SHP77 (cell line): ENCODE data around the gene HOXB8.

Source experiments
- DNase-seq, 2 experiments: peaks; one replicate each; lab custom pipeline; 2025; lab: John Stamatoyannopoulos, UW

HOXB8 gene

DNA sequence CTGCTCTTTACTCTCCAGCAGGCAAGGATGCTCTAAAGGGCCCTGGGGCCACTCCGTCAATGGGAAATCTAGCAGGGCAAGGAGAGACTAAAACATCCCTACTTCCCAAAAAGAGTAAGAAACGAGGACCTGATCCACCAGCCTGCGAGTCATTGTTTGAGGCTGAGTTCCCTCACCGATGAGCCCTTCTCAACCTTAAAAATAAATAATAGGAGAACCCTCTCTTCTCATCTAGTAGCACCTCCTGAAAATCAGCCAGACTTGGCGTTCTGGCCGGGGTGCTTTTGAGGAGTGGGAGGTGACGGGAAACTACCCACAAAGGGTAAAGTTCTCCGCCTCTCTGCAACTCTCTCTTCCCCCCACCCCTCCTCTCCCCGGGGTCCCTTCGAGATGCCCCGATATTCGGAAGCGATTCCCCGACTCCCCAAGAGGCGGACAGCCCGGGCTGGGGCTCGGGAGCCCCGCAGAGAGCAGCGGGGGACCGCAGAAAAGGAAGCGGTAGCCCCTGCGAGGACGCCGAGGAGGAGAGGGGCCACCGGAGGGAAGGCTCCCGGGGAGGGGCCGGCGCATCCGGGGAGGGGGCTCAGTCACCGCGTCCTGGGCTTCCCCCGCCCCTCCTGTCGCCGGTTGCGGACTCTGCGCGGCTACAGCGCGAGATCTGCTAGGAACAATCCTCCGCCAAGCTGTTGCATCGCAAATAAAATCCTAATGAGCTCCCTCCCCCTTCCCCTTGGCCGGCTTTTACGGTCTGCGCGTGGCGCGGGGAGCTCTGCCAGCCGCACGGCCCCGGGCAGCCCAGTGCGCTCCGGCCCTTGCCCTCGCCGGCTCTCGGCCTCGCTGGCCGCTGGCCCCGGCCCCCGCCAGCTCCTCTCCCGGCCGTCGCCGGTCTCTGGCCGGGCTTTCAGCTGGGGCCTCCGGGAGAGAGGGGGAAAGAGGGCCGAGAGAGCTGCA lies 9.7 kb upstream of the HOXB8 start:
- peak; percentile 45 to 53 for DNase-seq

DNA sequence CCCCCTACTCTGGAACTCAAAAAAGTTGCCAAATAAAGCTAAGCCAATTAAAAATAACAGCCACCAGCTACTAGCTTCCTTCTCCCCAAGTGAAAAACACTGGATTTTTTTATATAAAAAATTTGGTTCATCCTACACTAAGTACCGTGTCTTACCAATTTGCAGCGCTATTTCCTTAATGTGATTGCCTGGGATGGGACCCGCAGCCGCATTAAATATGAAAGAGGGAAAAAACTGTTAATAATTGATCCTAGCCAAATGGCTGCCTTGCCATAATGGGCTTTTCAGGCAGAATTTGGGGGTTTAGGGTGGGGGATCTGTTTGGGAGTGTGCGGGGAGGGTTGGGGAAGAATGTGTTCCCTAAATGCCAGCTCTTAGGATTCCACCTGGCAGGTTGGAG lies 9.0 kb upstream of the HOXB8 start:
- no peak for DNase-seq

- DNase-seq, result no peak
These were observed 8.5 kb upstream of the HOXB8 start for GRCh38 chr17:48623583-48623982.

DNA sequence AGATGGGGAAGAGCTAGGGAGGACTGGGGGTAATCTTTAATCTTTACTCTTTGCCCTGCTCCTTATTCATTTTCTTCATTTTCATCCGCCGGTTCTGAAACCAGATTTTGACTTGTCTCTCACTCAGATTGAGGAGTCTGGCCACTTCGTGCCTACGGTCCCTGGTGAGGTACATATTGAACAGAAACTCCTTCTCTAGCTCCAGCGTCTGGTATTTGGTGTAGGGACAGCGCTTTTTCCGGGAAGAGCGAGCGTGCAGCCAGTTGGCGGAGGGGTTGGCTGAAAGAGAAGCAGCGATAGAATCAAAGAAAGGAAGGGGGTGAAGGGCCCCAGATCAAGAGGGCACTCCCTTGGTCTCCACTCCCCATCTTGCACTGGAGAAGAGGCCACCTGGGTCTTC lies 7.8 kb upstream of the HOXB8 start:
- DNase-seq, result no peak

- DNase-seq, result no peak
These were observed 6.6 kb upstream of the HOXB8 start for GRCh38 chr17:48621410-48622392.

DNA sequence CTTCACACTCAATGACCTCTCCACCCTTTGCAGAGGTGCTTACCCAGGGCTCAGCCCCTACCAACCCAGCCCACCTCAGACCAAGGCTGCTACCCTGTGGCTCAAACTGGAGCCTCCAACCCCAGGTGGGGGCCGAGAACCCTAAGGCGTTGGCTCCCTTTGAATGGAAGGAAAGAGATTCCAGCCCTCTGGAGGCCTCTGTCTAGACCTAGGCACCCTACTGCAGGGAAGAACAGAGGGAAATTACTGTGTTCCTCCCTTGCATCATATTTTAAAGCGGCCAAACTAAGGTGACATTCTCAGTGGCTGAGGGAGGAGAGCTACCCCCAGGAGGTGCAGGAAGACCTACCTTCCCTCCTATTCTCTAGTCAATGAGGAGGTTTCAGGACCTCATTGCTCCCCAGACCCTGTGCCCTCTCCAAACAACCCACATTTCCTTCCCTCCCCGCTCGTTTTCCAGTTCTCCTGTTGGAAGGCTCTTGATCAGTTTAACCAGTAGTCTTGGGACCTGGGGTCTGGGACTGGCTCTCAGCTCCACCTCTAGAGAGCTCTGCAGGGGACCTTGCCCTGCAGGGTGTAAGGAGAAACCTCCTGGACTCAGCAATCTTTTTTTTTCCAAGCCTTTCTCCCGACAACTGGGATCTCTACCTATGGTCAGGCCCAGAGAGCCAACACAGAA lies 5.5 kb upstream of the HOXB8 start:
- DNase-seq, result no peak

GRCh38 chr17:48619826-48620449 lies 4.8 kb upstream of the HOXB8 start:
- DNase-seq, result no peak

- peak; percentile 81 to 84 for DNase-seq
These were observed 3.3 kb upstream of the HOXB8 start for GRCh38 chr17:48618256-48618896.

GRCh38 chr17:48617471-48618255 lies 2.6 kb upstream of the HOXB8 start:
- no peak for DNase-seq

- DNase-seq, result no peak
These were observed 1.8 kb upstream of the HOXB8 start for GRCh38 chr17:48616717-48617470.

- DNase-seq, result no peak
These were observed 1.0 kb upstream of the HOXB8 start for GRCh38 chr17:48615963-48616716.

DNA sequence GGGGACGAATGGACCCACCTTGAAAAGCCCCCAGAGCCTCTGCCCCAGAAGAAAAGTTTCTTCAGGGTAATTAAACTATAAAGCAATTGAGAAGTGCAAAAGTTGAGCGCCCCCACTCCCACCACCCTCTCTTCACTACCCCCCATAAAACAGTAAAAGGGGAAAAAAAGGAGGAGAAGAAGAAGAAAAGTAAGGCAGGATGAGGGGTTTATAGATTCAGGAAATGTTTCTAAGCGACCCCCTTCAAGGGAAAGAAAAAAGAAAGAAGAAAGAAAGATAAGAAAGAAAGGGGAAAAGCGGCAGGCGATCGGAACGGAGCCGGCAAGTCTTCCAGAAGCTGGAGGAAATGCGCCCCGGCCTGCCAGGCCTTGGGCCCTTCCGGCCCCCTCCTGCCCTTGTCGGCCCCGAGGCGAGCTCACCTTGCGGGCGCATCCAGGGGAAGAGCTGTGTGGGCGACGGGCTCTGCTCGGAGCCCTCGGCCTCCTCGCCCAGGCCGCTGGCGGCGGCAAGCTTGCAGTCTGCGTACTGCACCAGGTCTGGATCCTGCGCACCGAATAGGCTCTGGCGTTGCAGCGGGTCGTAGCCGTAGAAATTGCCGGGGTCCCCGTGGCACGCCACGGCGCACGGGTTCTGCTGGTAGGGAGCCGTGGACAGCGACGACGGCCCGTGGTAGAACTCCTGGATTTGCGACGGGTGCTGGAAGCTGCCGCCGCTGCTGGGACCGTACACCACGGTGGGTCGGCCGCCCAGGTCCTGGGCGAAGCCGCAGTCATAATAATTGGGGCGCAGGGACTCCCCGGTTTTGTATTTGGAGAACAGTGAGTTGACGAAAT lies 1.0 kb downstream of the HOXB8 start:
- peak in 1 of 2 experiments; percentile 31 for DNase-seq

DNA sequence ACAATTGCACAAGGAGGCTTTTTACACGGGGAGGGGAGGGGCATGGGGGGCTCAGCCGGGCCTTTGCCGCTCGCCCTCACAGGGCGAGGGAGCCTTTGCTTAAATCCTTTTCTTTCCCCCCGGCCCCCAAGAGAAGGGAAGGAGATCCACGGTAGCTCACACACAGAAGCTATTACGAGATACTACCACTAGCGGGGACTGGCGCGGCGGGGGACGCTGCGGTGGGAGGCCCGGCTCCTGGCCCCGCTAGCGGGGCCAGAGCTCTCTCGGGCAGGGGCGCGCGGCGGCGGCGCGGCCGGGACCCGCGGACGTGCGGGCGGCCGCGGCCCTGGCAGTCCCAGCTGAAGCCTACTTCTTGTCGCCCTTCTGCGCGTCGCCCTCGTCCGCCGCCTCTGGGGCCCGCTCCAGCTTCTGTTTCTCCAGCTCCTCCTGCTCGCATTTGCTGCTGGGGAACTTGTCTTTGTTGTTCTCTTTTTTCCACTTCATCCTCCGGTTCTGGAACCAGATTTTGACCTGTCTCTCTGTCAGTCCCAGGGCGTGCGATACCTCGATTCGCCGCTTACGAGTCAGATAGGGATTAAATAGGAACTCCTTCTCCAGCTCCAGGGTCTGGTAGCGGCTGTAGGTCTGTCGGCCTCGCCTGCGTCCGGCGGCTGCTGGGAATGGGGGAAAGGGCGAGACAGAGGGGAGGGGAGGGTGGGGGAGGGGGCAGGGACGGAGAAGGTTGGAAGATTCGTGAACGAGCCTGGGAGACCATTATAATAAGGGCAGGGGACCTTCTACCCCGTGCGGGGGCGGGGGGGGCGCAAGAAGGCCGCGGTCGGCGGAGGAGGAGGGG lies 2.0 kb downstream of the HOXB8 start:
- peak in 1 of 2 experiments; percentile 67 for DNase-seq

- DNase-seq, result peak; percentile 43 to 55
These were observed 2.6 kb downstream of the HOXB8 start for GRCh38 chr17:48612456-48612853.

GRCh38 chr17:48611681-48612455 lies 3.2 kb downstream of the HOXB8 start:
- peak; percentile 92 to 96 for DNase-seq

DNA sequence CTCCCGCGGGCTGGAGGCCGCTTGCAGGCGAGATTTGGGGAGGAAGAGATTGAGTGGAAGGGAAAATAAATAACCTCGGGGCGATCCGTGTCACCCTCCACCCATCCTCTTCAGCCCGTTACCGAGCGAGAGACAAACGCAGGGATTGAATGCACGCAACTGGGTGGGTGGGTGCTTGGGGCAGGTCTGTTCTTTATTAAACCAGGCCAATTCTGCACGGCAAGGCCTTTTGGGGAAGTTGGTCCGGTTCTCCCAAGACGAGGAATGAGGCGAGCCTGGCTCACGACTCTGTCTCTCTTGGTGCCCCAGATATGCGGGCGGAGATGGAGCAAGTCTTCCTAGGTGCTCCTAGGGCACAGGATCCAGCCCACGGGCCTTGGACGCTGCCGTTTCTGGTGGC lies 3.9 kb downstream of the HOXB8 start:
- peak; percentile 49 to 63 for DNase-seq
